GM21526 (cell line): ENCODE data around the gene SUPT4H1.
"Not testable (repeated sequence)": the region's sequence is repeated elsewhere in the genome, so short reads cannot be mapped to it uniquely, and the experiment has no call there.

Experiments
- ATAC-seq: cut with Tn5 transposase; IDR thresholded peaks from one replicate; pipeline ENCODE4 v1.9.1; 2021; ENCODE audit warnings: moderate library complexity; ENCODE audit not compliant: unreplicated experiment, low FRiP score

SUPT4H1 gene

GRCh38 chr17:58343131-58343530 lies 8.9 kb downstream of the SUPT4H1 start:
- no peak for ATAC-seq

GRCh38 chr17:58341861-58342475 lies 10.0 kb downstream of the SUPT4H1 start:
- ATAC-seq, result no peak

GRCh38 chr17:58341136-58341860 lies 10.7 kb downstream of the SUPT4H1 start:
- not testable (repeated sequence) for ATAC-seq

DNA sequence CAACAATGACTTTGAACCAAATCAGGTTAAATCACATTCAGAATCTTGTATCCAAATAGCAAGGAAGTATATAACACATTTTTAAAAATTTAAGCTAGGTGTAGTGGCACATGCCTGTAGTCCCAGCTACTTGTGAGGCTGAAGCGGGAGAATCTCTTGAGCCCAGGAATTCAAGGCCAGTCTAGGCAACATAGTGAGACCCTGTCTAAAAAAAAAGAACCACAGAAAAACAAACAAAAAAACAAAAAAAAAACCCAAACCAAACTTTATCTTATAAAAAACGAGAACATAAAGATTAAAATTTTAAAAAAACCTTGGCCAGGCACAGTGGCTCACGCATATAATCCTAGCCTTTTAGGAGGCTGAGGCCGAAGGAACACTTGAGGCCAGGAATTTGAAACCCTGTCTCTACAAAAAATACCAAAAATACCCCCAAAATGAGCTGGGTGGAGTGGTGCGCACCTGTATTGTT lies 11.6 kb downstream of the SUPT4H1 start:
- no peak for ATAC-seq

DNA sequence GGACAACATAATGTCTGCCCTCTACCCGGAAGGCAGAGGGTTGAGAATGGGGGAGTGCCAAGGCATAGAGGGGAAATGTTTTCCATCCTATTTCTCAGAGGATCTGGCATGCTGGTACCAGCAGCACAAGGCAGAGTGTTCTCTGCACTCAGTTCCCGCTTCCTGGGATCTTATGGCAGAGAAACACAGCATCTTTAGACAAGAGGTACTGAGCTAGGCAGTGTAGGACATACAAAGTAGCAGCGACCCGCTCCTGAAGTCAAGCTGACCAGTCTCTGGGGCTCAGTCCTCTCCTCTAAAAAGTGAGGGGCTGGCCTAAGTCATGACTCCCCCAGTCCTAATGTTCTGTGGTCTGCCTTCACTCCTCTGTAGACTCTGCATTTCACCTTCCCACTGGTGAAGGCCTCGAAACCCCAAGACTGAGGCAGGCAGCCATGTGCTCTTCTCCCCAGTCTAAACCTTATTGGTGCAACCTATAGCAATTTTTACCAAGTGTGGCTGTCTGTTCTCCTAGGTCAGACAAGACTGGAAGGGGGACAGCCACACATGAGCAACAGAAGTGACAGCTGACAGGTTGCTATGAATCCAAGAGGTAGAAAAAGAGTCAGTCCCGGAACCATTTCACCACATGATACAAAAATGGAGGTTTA lies 12.1 kb downstream of the SUPT4H1 start:
- no peak for ATAC-seq

DNA sequence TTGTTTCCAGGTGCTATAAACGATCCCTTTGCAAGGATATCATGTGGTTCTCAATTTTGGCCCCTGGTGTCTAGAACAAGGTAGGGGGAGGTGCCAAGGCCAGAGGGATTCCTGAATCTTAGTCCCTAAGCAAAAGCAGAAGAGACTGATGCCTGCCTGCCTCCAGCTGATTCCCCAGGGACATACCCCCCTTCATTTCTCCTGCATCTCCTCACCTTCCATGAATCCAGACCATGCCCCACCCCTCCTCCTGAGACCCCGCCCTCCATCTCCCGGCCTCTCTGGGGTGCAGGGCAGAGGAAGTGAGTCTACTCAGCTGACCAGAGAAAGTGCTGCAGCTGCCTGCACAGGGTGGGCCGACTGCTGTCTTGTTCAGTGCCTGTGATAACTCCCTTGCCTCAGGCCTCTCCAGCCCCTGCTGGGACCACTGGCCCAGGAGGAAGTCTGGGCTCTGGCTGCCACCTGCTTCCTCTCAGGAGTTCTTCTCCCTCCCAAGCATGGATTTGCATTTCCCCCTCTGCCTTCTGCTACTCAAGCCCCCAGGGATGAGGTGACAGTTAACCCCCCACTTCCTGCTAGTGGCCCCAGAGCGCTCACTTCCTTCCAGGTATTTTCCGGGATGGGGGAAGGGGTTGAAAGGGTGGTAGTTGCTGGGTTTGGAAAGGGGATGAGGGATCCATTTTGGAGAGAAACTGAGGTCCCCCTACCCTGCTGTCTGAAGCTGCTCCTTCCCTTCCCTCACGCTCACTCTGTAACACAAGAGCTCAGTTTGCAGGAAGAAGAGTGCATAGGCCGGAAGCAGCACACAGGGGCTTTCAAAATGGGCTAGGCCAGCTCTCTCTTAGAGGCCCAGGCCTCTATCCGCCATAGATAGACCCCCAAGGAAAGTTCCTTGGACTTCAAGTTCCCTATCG lies 12.9 kb downstream of the SUPT4H1 start:
- ATAC-seq, result no peak

DNA sequence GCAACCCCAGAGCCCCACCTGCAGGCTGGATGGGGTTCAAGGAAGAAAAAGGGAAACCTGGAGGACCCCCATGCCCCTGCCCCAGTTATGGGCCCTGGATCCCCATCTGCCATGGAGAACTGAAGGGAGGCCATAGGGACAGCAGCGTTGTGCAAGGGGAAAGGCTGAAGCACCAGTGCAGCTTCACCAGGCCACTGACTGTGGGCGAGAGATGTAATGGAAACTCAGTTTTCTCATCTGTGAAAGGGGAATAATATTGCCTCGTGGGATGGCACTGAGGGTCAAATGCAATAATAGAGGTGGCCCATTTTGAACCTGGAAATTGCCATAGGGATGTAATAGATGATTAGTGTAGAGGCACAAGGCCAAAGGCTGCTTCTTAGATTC lies 13.6 kb downstream of the SUPT4H1 start:
- peak; percentile 3 for ATAC-seq

DNA sequence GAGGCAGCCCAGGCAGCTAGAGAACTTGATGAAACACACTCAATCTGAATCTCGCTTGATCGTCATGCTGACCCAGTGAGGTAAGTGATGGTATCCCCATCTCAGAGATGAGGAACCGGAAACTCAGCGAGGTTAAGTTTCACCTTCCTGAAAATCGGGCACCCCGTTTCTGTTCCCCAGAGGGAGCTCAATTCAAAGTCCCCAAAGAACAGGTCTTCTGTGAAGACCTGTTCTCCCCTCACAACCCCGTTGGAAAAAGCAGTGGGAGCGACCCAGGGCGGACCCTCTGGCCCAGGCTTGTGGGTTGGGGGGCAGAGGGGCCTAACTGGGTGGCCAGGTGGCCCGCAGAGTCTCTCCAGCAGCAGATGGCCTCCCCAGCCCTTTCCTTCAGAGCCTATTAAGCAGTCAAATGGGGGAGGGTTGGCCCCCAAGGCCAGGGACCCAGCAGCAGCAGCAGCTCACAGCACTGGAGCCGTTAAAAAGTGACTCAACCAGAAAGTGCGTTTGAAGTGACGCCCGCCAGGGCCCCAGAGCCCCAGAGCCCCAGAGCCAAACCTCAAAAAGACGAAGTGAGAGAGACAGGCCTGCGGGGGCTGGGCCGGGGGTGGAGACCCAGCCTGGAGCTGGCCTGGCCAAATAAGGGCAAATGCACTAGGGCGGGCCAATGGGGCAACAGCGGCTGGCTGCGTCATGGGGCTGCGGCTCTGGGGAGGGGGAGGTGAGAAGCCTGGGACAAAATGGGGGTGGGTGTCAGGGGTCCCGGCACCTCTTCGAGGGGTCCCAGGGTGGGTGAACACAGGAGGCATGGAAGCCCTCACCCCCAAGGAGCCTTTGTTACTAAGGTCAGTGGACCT lies 14.2 kb downstream of the SUPT4H1 start:
- ATAC-seq, result peak; percentile 48

- no peak for ATAC-seq
These were observed 14.8 kb downstream of the SUPT4H1 start for GRCh38 chr17:58337210-58337599.

DNA sequence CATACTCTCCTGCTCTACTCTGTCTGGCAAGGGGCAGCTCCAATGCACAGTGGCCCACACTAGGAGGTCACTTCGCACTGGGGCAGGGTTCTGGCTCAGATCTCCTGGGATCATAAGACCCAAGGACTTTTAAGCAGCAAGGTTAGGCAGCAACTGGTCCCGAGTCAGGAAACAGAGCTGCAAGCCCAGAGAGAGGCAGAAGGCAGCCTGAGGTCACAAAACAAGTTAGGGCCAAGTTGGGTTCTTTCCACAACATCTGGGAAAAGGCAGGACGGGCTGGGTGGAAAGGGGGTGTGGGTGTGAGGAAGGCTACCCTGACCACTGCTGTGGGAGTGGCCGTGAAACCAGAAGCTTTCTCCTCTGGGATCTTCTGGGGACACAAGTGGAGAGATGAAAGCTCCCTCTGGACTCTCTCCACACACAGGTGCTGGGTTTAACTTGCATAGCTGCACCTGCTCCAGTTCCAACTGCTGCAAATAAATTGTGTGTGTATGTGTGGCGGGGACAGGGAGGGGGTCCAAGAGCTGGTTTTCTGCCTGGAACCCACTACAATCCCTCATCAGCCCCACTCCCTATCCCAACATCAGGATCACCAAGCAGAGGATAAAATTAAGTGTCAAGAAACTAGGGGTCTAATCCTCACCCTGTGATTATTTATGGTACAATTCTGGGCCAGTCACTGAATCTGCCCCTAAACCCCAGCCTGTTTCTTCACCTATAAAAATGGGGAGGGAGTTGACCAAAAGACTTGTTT lies 15.4 kb downstream of the SUPT4H1 start:
- ATAC-seq, result no peak

GRCh38 chr17:58335779-58336455 lies 16.1 kb downstream of the SUPT4H1 start:
- no peak for ATAC-seq

- no peak for ATAC-seq
These were observed 16.8 kb downstream of the SUPT4H1 start for GRCh38 chr17:58335061-58335731.

GRCh38 chr17:58334661-58335060 lies 17.3 kb downstream of the SUPT4H1 start:
- ATAC-seq, result no peak

DNA sequence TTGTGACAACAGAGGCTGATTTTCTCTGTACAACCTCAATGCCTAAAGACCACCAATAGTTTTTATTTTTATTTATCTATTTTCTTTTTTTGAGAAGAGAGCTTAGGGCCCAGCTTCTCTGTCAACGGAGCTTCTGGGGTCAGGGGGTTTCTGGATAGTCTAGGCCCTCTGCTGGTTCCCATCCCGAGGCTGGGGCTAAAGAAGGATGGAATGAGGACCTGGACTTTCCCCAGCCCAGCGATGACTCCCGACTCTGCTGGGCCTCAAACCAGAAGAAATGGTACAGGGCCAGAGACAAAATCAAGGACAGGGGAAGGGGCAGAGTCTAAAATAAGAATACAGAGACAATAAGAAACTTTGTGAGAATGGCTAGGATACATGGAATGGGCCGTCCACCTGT lies 17.7 kb downstream of the SUPT4H1 start:
- no peak for ATAC-seq

- no peak for ATAC-seq
These were observed 18.2 kb downstream of the SUPT4H1 start for GRCh38 chr17:58333736-58334207.

DNA sequence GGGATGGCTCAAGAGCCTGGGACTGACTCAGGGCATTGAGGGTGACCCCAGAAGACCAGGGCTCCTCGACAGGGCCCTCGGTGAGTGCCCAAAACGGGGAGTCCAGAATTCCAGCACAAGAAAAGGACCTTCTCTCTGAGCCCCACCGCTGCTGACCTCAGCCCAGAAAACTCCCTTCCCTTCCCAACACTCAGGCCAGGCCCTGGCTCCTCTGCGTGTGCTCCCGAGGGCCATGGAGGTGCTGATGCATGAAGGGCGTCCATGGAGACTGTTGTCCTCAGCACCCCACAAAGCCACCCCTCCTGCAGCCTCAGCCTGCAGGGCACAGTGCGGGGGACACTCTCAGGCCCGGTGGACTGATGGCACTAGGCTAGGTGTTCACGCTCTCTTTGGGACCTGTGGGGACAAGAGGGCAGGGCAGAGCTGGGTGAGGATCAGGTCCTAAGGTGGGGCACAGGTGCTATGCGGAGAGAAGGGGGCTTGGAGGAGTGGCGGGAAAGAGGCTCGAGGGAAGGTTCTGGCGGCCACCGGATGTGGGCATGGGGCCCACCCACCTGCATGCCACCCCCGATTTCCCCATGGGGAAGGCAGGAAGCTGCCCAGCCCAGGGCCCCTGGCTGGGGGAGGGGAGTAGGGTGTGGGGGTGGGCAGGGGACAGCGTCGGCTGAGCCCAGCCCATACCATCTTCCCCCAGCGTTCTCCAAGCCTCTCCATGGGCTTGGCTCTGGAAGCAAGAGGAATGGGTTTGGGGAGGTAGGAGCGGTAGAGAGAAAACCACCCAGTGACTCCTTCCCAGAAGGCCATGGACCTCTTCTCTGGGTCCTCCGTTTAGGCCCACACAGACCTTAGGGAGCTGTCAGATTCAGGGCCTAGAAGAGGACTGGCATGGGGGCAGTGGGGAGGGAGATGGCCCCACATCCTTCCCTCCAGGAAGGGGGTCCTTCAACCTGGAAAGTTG lies 18.9 kb downstream of the SUPT4H1 start:
- ATAC-seq, result no peak
